GM12891 (cell line): ENCODE data around the gene SIPA1L3.

ENCODE experiments used
- POLR2A ChIP-seq: IDR thresholded peaks from 2 replicates; pipeline ENCODE4 v1.6.1; 2011; ENCODE audit warnings: low read depth, low read length, control low read depth
- POLR2AphosphoS5 ChIP-seq: IDR thresholded peaks from 2 replicates; pipeline ENCODE4 v1.6.1; 2011; ENCODE audit warnings: low read depth, low read length, control low read depth
- SPI1 ChIP-seq: IDR thresholded peaks from 2 replicates; pipeline ENCODE4 v1.6.1; 2011; ENCODE audit warnings: low read depth, low read length, control low read depth
- TAF1 ChIP-seq: IDR thresholded peaks from 2 replicates; pipeline ENCODE4 v1.6.1; 2011; ENCODE audit warnings: low read depth, low read length, control low read depth

DNA sequence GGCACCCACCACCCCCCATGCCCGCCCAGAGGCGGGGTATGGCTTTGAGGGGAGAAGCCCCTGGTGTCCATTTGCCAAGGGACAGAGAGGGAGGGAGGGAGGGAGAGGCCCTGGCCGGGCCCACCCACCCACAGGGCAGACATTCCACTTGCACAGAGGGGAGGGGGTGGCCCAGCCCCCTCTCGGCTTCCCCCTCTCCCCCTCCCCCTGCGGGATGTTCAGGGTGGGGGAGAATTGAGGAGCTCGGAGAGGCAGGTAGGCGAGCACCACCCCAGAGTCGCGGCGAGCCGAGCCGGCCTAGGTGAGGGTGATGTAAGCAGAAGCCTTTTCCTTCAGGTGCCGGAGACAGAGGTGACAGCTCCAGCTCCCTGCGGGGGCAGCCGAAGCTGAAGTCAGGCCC, 304.8 kb downstream of the SIPA1L3 start:
- no peak for TF ChIP-seq POLR2A
- TF ChIP-seq POLR2AphosphoS5: no peak
- TF ChIP-seq TAF1: no peak
- TF ChIP-seq SPI1: no peak
